B cell (primary cell): Measurements from ENCODE around the gene ACOT9. TPM values are rescaled to one million over a fixed set of nuclear protein-coding genes. Genes with fewer than 3 reads are reported as not detected.

ENCODE experiments used
- ATAC-seq: fragments of 200-7000 bp; cut with Tn5 transposase; one replicate; pipeline ENCODE4 v1.10.0; 2021; ENCODE audit warnings: low read depth, mild to moderate bottlenecking, moderate number of reproducible peaks, moderate library complexity
- CTCF ChIA-PET: fragments of 350-600 bp; sonication (Branson Sonifier 250); formaldehyde crosslinking; loops from one replicate; lab custom pipeline; 2021; ENCODE audit warnings: antibody characterized with exemption, inconsistent platforms; lab: Charles Lee
- POLR2A ChIA-PET: fragments of 350-600 bp; sonication (Branson Sonifier 250); formaldehyde crosslinking; loops from one replicate; lab custom pipeline; 2021; ENCODE audit warnings: antibody characterized with exemption; lab: Charles Lee
- DNase-seq: peaks from one replicate; pipeline ENCODE4 v3.0.0; 2013
- H2AFZ ChIP-seq: 2 replicates; pipeline ENCODE4 v1.6.1; 2012; ENCODE audit warnings: mild to moderate bottlenecking, low read depth, low read length; ENCODE audit not compliant: insufficient read depth, poor library complexity, severe bottlenecking
- H3K27ac ChIP-seq, 2 donors: 1 replicate in 1 of 2; 2 replicates in 1 of 2; pipeline ENCODE4 v1.5.1; 2012 to 2013; ENCODE audit warnings: low read length in 2 of 2, mild to moderate bottlenecking in 2 of 2, moderate library complexity in 1 of 2
- H3K27me3 ChIP-seq, 4 experiments: fragments of 200-600 bp in 1 of 4; sonication (generic) in 1 of 4; replicated peaks in 1 of 4; 1 replicate in 2 of 4; 2 replicates in 2 of 4; pipeline versions ENCODE4 v1.6.1 to v1.7.0; 2013 to 2016; ENCODE audit warnings: low read length in 3 of 4, mild to moderate bottlenecking in 2 of 4, mixed read lengths in 1 of 4, moderate library complexity in 1 of 4; ENCODE audit not compliant: insufficient read depth in 4 of 4, control insufficient read depth in 3 of 4; ENCODE audit errors: control extremely low read depth in 1 of 4
- H3K36me3 ChIP-seq, 2 experiments: replicated peaks in 1 of 2; 1 replicate in 1 of 2; 2 replicates in 1 of 2; pipeline versions ENCODE4 v1.6.1 to v1.7.1; 2013; ENCODE audit warnings: low read length in 1 of 2; ENCODE audit not compliant: insufficient read depth in 2 of 2, control insufficient read depth in 1 of 2; ENCODE audit errors: control extremely low read depth in 1 of 2, extremely low read depth in 1 of 2
- H3K4me1 ChIP-seq, 2 donors: fragments of 200-600 bp in 1 of 2; sonication (generic) in 1 of 2; 1 replicate in 1 of 2; 2 replicates in 1 of 2; pipeline versions ENCODE4 v1.5.1 to v1.6.1; 2013 to 2017; ENCODE audit warnings: low read length in 2 of 2; ENCODE audit not compliant: control insufficient read depth in 2 of 2, insufficient read depth in 2 of 2
- H3K4me2 ChIP-seq: replicated peaks from 2 replicates; pipeline ENCODE3; 2012; ENCODE audit warnings: mild to moderate bottlenecking, low read depth, low read length; ENCODE audit not compliant: poor library complexity, severe bottlenecking
- H3K4me3 ChIP-seq, 5 experiments: fragments of 200-600 bp in 1 of 5; sonication (generic) in 1 of 5; 1 replicate in 3 of 5; 2 replicates in 2 of 5; pipeline versions ENCODE4 v1.5.1 to v1.7.0; 2011 to 2016; ENCODE audit warnings: low read length in 4 of 5, mild to moderate bottlenecking in 4 of 5, low read depth in 2 of 5, control low read depth in 1 of 5, moderate library complexity in 1 of 5; ENCODE audit not compliant: insufficient read depth in 1 of 5; ENCODE audit errors: control extremely low read depth in 1 of 5, extremely low read depth in 1 of 5
- H3K79me2 ChIP-seq: fragments of 200-600 bp; sonication (generic); one replicate; pipeline ENCODE4 v1.6.0; 2016; ENCODE audit warnings: low read length; ENCODE audit not compliant: control insufficient read depth, insufficient read depth
- H3K9ac ChIP-seq: fragments of 200-600 bp; sonication (generic); 2 replicates; pipeline ENCODE4 v1.6.1; 2017; ENCODE audit warnings: mild to moderate bottlenecking, low read length, moderate library complexity
- H3K9me3 ChIP-seq, 3 donors: one replicate each; pipeline versions ENCODE4 v1.6.1 to v1.7.1; 2013; ENCODE audit warnings: low read length in 2 of 3; ENCODE audit not compliant: control insufficient read depth in 2 of 3, insufficient read depth in 1 of 3; ENCODE audit errors: control extremely low read depth in 1 of 3
- H4K20me1 ChIP-seq: 2 replicates; pipeline ENCODE4 v1.6.0; 2012; ENCODE audit warnings: mild to moderate bottlenecking, low read length; ENCODE audit not compliant: insufficient read depth, control insufficient read depth, poor library complexity, severe bottlenecking
- H3K27ac Mint-ChIP-seq: one replicate; pipeline ENCODE4 v1.8.0; 2021; ENCODE audit warnings: mixed read lengths
- H3K27me3 Mint-ChIP-seq: one replicate; pipeline ENCODE4 v1.8.0; 2021; ENCODE audit warnings: mixed read lengths
- H3K4me1 Mint-ChIP-seq: one replicate; pipeline ENCODE4 v1.8.0; 2021; ENCODE audit warnings: mixed read lengths
- H3K4me3 Mint-ChIP-seq: one replicate; pipeline ENCODE4 v1.8.0; 2021; ENCODE audit warnings: mixed read lengths
- H3K9me3 Mint-ChIP-seq: one replicate; pipeline ENCODE4 v1.8.0; 2022; ENCODE audit warnings: mixed read lengths; ENCODE audit not compliant: insufficient read depth
- CTCF ChIP-seq: fragments of 200-600 bp; IDR thresholded peaks from one replicate; pipeline ENCODE4 v1.8.0; 2022; ENCODE audit warnings: antibody characterized with exemption, mild to moderate bottlenecking
- EZH2 ChIP-seq: IDR thresholded peaks from 2 replicates; pipeline ENCODE4 v1.6.1; 2012; ENCODE audit warnings: borderline replicate concordance, low read depth, mild to moderate bottlenecking, moderate library complexity, low read length; ENCODE audit not compliant: insufficient read depth, poor library complexity, severe bottlenecking
- WGBS: methylation state at CpG from one replicate; pipeline ENCODE4 v1.1.5; 2013; ENCODE audit warnings: missing lambda C conversion rate; ENCODE audit not compliant: insufficient coverage; 5-methylcytosine and 5-hydroxymethylcytosine counted together
- intact Hi-C: fragments of 100-400 bp; cut with micrococcal nuclease; formaldehyde crosslinking; loops from one replicate; pipeline ENCODE4 v1.10.0; 2022
- polyA plus RNA-seq: library from polyadenylated mRNA; depleted of rRNA; stranded (reverse); fragments of >200 nt; gene quantifications from 2 replicates; pipeline ENCODE4 v1.2.3, GENCODE V29; 2012
- total RNA-seq, 2 donors: library from RNA; stranded (reverse); fragments of 120-200 nt in 1 of 2; gene quantifications; 1 replicate in 1 of 2; 2 replicates in 1 of 2; pipeline versions ENCODE4 v1.2.3 to v1.2.4, GENCODE V29; 2013 to 2022

The ACOT9 gene
- total and polyA plus RNA-seq, 2 donors (not counting 1 experiment from before 2014, with no cell fraction given), result 23.9 to 31.3 TPM

GRCh38 chrX:23666282-23666681 is 76.8 kb downstream of the ACOT9 start:
- TF ChIP-seq CTCF, result no peak
- TF ChIP-seq EZH2, result no peak
- POLR2A ChIA-PET, result no interaction called here
- Mint-ChIP-seq H3K4me3 (peak overlapping the region; percentile 18), H3K27me3 (no peaks in the 10 kb centered on the region), H3K9me3 (no peaks in the 10 kb centered on the region), H3K27ac (peak overlapping the region; percentile 61), H3K4me1 (peaks cover 31% of the 10 kb centered on the region)
- no peak overlapping the region for H3K4me3 ChIP-seq
- no peak overlapping the region for H3K4me2 ChIP-seq
- ATAC-seq (no peak), DNase-seq (no peak)
- H3K4me1 ChIP-seq, result peaks cover 7 to 16% of the 10 kb centered on the region in 2 donors
- no peaks in the 10 kb centered on the region for H4K20me1 ChIP-seq
- peaks cover 8% of the 10 kb centered on the region for H3K79me2 ChIP-seq
- no peak overlapping the region for H2AFZ ChIP-seq
- intact Hi-C loops, result loop anchor here (5.0 to 10.0 kb wide), 3 partner anchors 239 to 816 kb away; partner anchors contain the start of genes APOO, CXorf58 and PDK3
- no peak overlapping the region for H3K27ac ChIP-seq
- 97% methylated on average over 11 of the region's 16 CpGs for WGBS
- no peaks in the 10 kb centered on the region for H3K9me3 ChIP-seq
- H3K9ac ChIP-seq, result no peak overlapping the region
- no peaks in the 10 kb centered on the region for H3K27me3 ChIP-seq
- CTCF ChIA-PET, result interaction anchor here (0.7 to 2.5 kb wide), 4 partner anchors 12 to 388 kb away, joined by 3 to 12 read pairs (median 6); partner anchors contain the start of gene EIF2S3
- H3K36me3 ChIP-seq, result peaks cover 0 to 1% of the 10 kb centered on the region in 2 experiments

GRCh38 chrX:23664496-23664895 is 78.6 kb downstream of the ACOT9 start:
- H4K20me1 ChIP-seq, result no peaks in the 10 kb centered on the region
- peaks cover 5% of the 10 kb centered on the region for H3K79me2 ChIP-seq
- Mint-ChIP-seq H3K4me1 (peaks cover 42% of the 10 kb centered on the region), H3K27ac (no peak overlapping the region), H3K9me3 (no peaks in the 10 kb centered on the region), H3K27me3 (no peaks in the 10 kb centered on the region), H3K4me3 (no peak overlapping the region)
- peaks cover 7 to 16% of the 10 kb centered on the region in 2 donors for H3K4me1 ChIP-seq
- H3K9ac ChIP-seq, result no peak overlapping the region
- WGBS, result no CpG with 5 or more reads among the region's 10 CpGs
- DNase-seq (no peak), ATAC-seq (no peak)
- ChIA-PET POLR2A (no interaction called here), CTCF (no interaction called here)
- H3K4me2 ChIP-seq, result no peak overlapping the region
- intact Hi-C loops, result loop anchor here (10.0 kb wide), 2 partner anchors 240 to 800 kb away; partner anchors contain the start of genes APOO, CXorf58 and PDK3
- no peak overlapping the region for H3K4me3 ChIP-seq
- no peaks in the 10 kb centered on the region for H3K36me3 ChIP-seq
- no peaks in the 10 kb centered on the region for H3K9me3 ChIP-seq
- peak overlapping the region; percentile 22 for H2AFZ ChIP-seq
- no peak overlapping the region for H3K27ac ChIP-seq
- TF ChIP-seq EZH2 (no peak), CTCF (no peak)
- no peaks in the 10 kb centered on the region for H3K27me3 ChIP-seq
